Fibroblast of pulmonary artery (primary cell): ENCODE measurements around the gene LHB.
"Not testable (repeated sequence)": the region's sequence is repeated elsewhere in the genome, so short reads cannot be mapped to it uniquely, and the experiment has no call there.

ENCODE experiments used
- DNase-seq: peaks from one replicate; pipeline ENCODE4 v3.0.0-alpha.2; 2010; ENCODE audit warnings: low read depth
- H3K4me3 ChIP-seq: replicated peaks from 2 replicates; pipeline ENCODE4 v1.5.1; 2011; ENCODE audit warnings: low read depth, mild to moderate bottlenecking, control low read depth, low read length, moderate library complexity
- CTCF ChIP-seq: IDR thresholded peaks from 2 replicates; pipeline ENCODE4 v1.5.1; 2011; ENCODE audit warnings: mild to moderate bottlenecking, control low read depth, low read length, inconsistent platforms; ENCODE audit errors: missing control alignments

Gene LHB

GRCh38 chr19:49042177-49042576 lies 25.3 kb upstream of the LHB start:
- no peak for DNase-seq
- H3K4me3 ChIP-seq = no peak overlapping the region

GRCh38 chr19:49039736-49040135 lies 22.8 kb upstream of the LHB start:
- not testable (repeated sequence) for H3K4me3 ChIP-seq, DNase-seq

More at GRCh38 chr19:49042177-49042576, 25.3 kb upstream of the LHB start:
- TF ChIP-seq CTCF = no peak

GRCh38 chr19:49038557-49039276 lies 21.8 kb upstream of the LHB start:
- H3K4me3 ChIP-seq = not testable (repeated sequence)
- peak; percentile 60 for DNase-seq

- H3K4me3 ChIP-seq, DNase-seq: not testable (repeated sequence)
These were observed 21.2 kb upstream of the LHB start for GRCh38 chr19:49038111-49038510.

- not testable (repeated sequence) for H3K4me3 ChIP-seq, DNase-seq
- peak; percentile 32 for TF ChIP-seq CTCF
These were observed 19.9 kb upstream of the LHB start, which contains the start of gene CGB1 for GRCh38 chr19:49036815-49037214. Gene CGB1 (minus strand): TSS chr19:49036895. CDS start chr19:49036711, 184 bp downstream.

- TF ChIP-seq CTCF = peak; percentile 20
- DNase-seq, H3K4me3 ChIP-seq: not testable (repeated sequence)
These were observed 14.9 kb upstream of the LHB start, which contains the start of gene CGB2 for GRCh38 chr19:49031642-49032301. Gene CGB2 (plus strand): TSS chr19:49031890. CDS start chr19:49032096, 206 bp downstream.

GRCh38 chr19:49030323-49030722 lies 13.4 kb upstream of the LHB start:
- H3K4me3 ChIP-seq, DNase-seq: not testable (repeated sequence)

- H3K4me3 ChIP-seq, DNase-seq: not testable (repeated sequence)
These were observed 12.9 kb upstream of the LHB start for GRCh38 chr19:49029749-49030148.

GRCh38 chr19:49028686-49029085 lies 11.8 kb upstream of the LHB start:
- H3K4me3 ChIP-seq, DNase-seq: not testable (repeated sequence)

- H3K4me3 ChIP-seq, DNase-seq: not testable (repeated sequence)
These were observed 8.7 kb upstream of the LHB start for GRCh38 chr19:49025599-49025998.

- DNase-seq, H3K4me3 ChIP-seq: not testable (repeated sequence)
These were observed 8.2 kb upstream of the LHB start for GRCh38 chr19:49025088-49025487.

- DNase-seq, H3K4me3 ChIP-seq: not testable (repeated sequence)
These were observed 7.3 kb upstream of the LHB start, which contains the start of gene CGB3 for GRCh38 chr19:49024233-49024632. Gene CGB3 (minus strand): TSS chr19:49024333. CDS start chr19:49023971, 362 bp downstream.
